Upper lobe of left lung (tissue), 4 donors: Measurements from ENCODE around the gene HSPA2.

Source experiments
- CTCF ChIP-seq, 6 experiments: fragments of 450-650 bp in 4 of 6; fragments of 200-600 bp in 2 of 6; sonication (generic) in 2 of 6; IDR thresholded peaks; one replicate each; pipeline ENCODE4 v1.5.1; 2016 to 2019; ENCODE audit warnings: antibody characterized with exemption in 6 of 6
- EP300 ChIP-seq, 4 donors: sonication (generic); formaldehyde crosslinking; IDR thresholded peaks; one replicate each; pipeline ENCODE4 v1.5.1; 2017; ENCODE audit warnings: antibody characterized with exemption in 4 of 4, control low read depth in 2 of 4
- POLR2A ChIP-seq, 4 donors: fragments of 450-650 bp; IDR thresholded peaks; one replicate each; pipeline ENCODE4 v1.5.1; 2016 to 2017; ENCODE audit warnings: antibody characterized with exemption in 4 of 4, mild to moderate bottlenecking in 2 of 4
- POLR2AphosphoS5 ChIP-seq, 2 donors: sonication (generic); formaldehyde crosslinking; IDR thresholded peaks; one replicate each; pipeline ENCODE4 v1.5.1; 2017; ENCODE audit warnings: antibody characterized with exemption in 2 of 2

GRCh38 chr14:64562436-64562835, 21.9 kb downstream of the HSPA2 start:
- TF ChIP-seq CTCF (IDR thresholded peaks at IDR 0.05) (no peak), POLR2A (IDR thresholded peaks at IDR 0.05) (no peak), EP300 (IDR thresholded peaks at IDR 0.05) (no peak), POLR2AphosphoS5 (IDR thresholded peaks at IDR 0.05) (no peak)
